Osteocyte (in vitro differentiated cells): ENCODE results near the gene BANP. TPM values are rescaled to one million over a fixed set of nuclear protein-coding genes. Genes with fewer than 3 reads are reported as not detected.
A peak's percentile ranks its signal among the peaks of the same experiment; 100 is the strongest.
"Not testable (repeated sequence)": the region's sequence is repeated elsewhere in the genome, so short reads cannot be mapped to it uniquely, and the experiment has no call there.

ENCODE experiments used
- DNase-seq: peaks from one replicate; pipeline ENCODE4 v3.0.0; 2021; ENCODE audit warnings: mixed read lengths; ENCODE audit not compliant: unreplicated experiment; ENCODE audit errors: extremely low spot score
- H3K27ac Mint-ChIP-seq: one replicate; pipeline ENCODE4 v1.8.0; 2021; ENCODE audit warnings: mild to moderate bottlenecking, mixed read lengths; ENCODE audit not compliant: unreplicated experiment
- H3K27me3 Mint-ChIP-seq: one replicate; pipeline ENCODE4 v1.8.0; 2021; ENCODE audit warnings: mixed read lengths; ENCODE audit not compliant: unreplicated experiment
- H3K36me3 Mint-ChIP-seq: one replicate; pipeline ENCODE4 v1.8.0; 2021; ENCODE audit warnings: mixed read lengths; ENCODE audit not compliant: unreplicated experiment
- H3K4me1 Mint-ChIP-seq: one replicate; pipeline ENCODE4 v1.8.0; 2021; ENCODE audit warnings: mixed read lengths; ENCODE audit not compliant: unreplicated experiment
- H3K4me3 Mint-ChIP-seq: one replicate; pipeline ENCODE4 v1.8.0; 2021; ENCODE audit warnings: mild to moderate bottlenecking, moderate library complexity, mixed read lengths; ENCODE audit not compliant: unreplicated experiment
- H3K9me3 Mint-ChIP-seq: one replicate; pipeline ENCODE4 v1.8.0; 2021; ENCODE audit warnings: mixed read lengths; ENCODE audit not compliant: unreplicated experiment
- long read RNA-seq: library from polyadenylated mRNA; unstranded; transcript quantifications from one replicate; pipeline ENCODE4 v2.0.0, GENCODE V29; 2021
- total RNA-seq: library from RNA; stranded (reverse); gene quantifications from 2 replicates; pipeline ENCODE4 v1.2.1, GENCODE V29; 2021
- TF ChIP-seq, protein P1 (sequence below): fragments of 200-600 bp; sonication (generic); IDR thresholded peaks from 2 replicates; pipeline ENCODE4 v1.5.0; 2021; ENCODE audit warnings: antibody characterized with exemption, mild to moderate bottlenecking, moderate library complexity

BANP gene, protein sequence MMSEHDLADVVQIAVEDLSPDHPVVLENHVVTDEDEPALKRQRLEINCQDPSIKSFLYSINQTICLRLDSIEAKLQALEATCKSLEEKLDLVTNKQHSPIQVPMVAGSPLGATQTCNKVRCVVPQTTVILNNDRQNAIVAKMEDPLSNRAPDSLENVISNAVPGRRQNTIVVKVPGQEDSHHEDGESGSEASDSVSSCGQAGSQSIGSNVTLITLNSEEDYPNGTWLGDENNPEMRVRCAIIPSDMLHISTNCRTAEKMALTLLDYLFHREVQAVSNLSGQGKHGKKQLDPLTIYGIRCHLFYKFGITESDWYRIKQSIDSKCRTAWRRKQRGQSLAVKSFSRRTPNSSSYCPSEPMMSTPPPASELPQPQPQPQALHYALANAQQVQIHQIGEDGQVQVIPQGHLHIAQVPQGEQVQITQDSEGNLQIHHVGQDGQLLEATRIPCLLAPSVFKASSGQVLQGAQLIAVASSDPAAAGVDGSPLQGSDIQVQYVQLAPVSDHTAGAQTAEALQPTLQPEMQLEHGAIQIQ
- 19.5 and 20.5 TPM in 2 replicates for total RNA-seq
- long read RNA-seq, partial matches to known transcripts: 4 of 38 reads
- long read RNA-seq, other reads (novel, unspliced or antisense): 26 of 38 reads

DNA sequence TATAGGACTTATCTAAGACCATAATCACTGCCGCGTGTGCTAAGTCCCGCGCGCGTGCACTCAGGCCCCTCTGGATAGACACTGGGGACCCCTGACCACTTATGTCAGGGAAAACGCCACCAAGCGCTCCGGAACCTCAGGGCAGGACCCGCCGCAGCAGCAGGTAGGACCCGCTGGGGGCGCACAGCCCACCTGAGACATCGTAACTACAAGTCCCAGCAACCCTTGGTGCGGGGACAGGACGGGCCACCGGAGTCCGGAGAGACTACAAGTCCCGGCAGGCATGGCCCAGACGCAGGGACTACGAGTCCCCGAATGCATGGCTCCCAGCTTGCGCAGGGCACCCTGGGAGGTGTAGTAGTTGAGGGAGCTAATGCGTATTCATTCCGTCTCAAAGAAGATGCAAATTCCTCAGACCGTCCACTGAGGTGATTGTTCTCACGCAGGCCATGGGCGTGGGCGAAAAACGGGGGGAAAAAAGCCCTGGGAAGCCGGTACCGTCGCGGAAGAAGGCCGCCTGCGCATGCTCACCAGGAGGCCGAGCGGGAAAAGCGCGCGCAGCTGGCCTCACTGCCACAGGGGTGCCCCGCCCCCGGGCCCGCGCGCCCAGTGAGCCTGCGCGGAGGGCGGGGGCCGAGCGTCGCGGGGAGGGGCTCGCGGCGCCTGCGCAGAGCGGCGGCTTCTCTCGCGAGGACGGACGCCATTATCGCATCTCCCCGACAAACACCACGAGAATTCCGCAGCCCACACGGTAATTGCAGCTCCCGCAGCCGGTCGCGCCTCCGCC, at the start of gene BANP:
Gene BANP (plus strand): TSS at position 670 of the 787 bp plus-strand sequence. CDS start 23,682 bp downstream, outside the sequence.
- no peaks in the 10 kb centered on the region for H3K27me3 Mint-ChIP-seq
- H3K4me1 Mint-ChIP-seq: peaks cover 30% of the 10 kb centered on the region
- no peaks in the 10 kb centered on the region for H3K9me3 Mint-ChIP-seq
- peaks cover 4% of the 10 kb centered on the region for H3K36me3 Mint-ChIP-seq
- peak within 1 kb of the TSS; percentile 94 for H3K4me3 Mint-ChIP-seq
- DNase-seq: peak; percentile 99
- TF ChIP-seq, protein P1, sequence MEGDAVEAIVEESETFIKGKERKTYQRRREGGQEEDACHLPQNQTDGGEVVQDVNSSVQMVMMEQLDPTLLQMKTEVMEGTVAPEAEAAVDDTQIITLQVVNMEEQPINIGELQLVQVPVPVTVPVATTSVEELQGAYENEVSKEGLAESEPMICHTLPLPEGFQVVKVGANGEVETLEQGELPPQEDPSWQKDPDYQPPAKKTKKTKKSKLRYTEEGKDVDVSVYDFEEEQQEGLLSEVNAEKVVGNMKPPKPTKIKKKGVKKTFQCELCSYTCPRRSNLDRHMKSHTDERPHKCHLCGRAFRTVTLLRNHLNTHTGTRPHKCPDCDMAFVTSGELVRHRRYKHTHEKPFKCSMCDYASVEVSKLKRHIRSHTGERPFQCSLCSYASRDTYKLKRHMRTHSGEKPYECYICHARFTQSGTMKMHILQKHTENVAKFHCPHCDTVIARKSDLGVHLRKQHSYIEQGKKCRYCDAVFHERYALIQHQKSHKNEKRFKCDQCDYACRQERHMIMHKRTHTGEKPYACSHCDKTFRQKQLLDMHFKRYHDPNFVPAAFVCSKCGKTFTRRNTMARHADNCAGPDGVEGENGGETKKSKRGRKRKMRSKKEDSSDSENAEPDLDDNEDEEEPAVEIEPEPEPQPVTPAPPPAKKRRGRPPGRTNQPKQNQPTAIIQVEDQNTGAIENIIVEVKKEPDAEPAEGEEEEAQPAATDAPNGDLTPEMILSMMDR: peak; percentile 37
- H3K27ac Mint-ChIP-seq: peak within 1 kb of the TSS; percentile 97

DNA sequence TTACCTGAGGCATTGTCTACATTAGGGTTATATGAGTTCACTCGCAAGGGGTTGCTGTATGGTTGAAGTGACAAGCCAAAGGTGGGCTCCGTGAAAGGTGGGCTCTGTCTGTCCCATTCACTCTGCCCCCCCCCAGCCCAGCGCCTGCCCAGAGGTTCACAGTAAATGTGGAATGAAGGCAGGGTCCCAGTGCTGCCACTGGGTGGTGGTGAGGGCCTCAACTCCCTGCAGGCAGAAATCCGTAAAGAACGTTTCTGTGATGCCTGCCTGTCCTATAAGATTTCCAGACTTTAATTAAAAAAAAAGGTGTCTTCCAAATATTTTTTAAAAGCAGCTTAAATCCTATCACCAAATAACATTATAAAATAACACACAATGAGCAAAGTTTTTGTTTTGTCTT, 46.3 kb upstream of the BANP start:
- not testable (repeated sequence) for DNase-seq, H3K4me1 Mint-ChIP-seq, H3K9me3 Mint-ChIP-seq, H3K4me3 Mint-ChIP-seq, H3K27me3 Mint-ChIP-seq, H3K36me3 Mint-ChIP-seq, H3K27ac Mint-ChIP-seq

DNA sequence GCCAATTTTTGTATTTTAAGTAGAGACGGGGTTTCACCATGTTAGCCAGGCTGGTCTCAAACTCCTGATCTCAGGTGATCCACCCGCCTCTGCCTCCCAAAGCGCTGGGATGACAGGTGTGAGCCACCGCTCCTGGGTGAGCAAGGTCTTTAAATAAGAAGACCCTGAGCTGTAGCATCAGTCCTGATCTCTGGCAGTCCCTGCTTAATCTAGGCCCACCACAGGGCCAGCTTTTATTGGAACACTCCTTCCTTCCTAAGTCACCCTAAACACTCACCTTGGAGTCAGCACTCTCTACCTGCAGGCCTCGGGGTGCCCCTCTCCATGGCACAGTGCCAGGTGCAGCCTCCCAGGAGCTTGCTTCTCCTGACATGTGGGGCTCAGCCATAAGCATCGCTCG, 45.7 kb upstream of the BANP start:
- not testable (repeated sequence) for H3K36me3 Mint-ChIP-seq, DNase-seq, H3K27me3 Mint-ChIP-seq, H3K4me3 Mint-ChIP-seq, H3K27ac Mint-ChIP-seq, H3K4me1 Mint-ChIP-seq, H3K9me3 Mint-ChIP-seq

DNA sequence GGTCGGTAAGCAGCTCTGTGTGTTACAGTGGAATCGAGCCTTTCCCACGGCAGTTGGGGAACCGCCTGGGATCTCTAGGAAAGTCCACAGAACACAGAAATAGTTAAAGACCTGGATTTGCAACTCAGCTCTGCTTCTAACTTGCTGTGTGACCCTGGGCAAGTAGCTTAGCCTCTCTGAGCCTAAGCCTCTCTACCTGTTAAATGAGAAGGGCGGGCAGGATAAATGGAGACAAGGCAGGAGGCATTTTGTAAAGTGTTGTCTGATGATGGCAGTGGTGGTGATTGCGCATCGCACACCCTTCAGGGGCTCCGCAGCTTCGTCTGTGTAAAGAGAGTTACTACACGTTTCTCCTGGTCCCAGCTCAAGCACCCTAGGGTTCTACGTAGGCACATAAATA, 43.1 kb upstream of the BANP start:
- not testable (repeated sequence) for H3K4me3 Mint-ChIP-seq, H3K27ac Mint-ChIP-seq, DNase-seq, H3K36me3 Mint-ChIP-seq, H3K4me1 Mint-ChIP-seq, H3K27me3 Mint-ChIP-seq, H3K9me3 Mint-ChIP-seq

DNA sequence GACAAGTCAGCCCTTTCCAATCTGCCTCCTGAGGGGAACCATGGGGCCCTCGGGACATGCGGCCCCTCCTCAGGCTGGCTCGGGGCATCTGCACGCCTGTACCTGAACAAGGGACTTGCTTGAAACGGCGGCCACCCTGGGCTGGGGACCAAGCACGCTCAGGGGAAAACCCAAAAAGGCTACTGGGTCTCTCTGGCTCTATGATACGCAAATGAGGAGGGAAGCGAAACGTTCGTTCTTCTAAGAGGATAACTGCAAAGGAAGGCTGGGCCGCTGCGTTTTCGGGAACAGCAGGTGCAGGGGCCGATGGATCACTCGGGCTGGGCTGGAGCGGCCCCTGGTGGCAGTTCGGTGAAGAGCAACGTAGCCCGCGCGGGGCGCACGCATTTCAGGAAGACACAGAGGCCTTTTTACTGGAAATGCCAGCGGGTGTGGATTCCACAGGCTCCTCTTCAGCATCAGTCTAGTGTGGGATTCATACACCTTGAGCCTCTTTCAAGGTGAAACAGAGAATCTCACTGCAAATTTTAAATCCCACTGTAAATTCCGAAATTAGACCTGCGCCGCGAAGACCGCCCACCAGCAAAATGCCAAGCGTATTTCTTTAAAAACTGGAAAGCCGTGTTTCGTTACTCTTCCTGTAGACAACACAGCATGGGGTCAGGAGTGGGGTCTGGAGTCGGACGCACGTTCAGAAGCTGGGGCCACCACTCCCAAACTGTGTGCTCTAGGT, 41.9 kb upstream of the BANP start:
- not testable (repeated sequence) for H3K4me3 Mint-ChIP-seq, H3K4me1 Mint-ChIP-seq, H3K9me3 Mint-ChIP-seq, H3K27ac Mint-ChIP-seq, H3K36me3 Mint-ChIP-seq
- TF ChIP-seq, protein P1: peak; percentile 94
- peaks cover 21% of the 10 kb centered on the region for H3K27me3 Mint-ChIP-seq
- DNase-seq: peak; percentile 94

DNA sequence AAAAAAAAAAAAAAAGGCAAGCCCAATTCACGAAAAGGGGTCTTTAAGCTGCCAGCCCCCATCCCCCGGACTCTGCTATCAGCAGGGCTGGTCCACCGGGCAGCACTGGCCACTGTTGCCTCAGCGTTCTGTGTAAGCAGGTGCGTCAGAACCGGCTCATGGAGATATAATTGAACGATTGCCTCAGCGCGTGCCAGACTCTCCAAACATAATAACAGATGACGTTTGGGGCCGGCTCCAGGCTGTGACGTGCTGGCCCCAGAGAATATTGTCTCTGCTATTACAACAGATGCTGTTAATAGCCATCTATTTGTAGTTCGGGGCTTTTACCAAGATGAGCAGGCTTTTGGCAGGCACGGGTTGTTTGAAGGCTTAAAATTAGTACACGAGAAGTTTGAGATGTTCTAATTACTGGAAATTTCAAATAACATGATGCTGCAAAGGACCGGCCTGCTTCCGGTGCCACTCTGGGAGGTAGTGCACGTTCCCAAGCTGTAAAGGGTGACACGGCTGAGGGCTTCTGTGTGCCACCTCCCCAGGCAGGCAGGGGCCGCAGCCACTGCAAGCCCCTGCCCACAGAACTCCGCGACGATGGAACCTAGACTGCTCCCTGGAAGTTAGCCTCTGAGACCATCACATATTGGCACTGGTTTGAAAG, 40.0 kb upstream of the BANP start:
- not testable (repeated sequence) for DNase-seq, H3K27ac Mint-ChIP-seq, H3K4me1 Mint-ChIP-seq, H3K9me3 Mint-ChIP-seq, H3K4me3 Mint-ChIP-seq, H3K36me3 Mint-ChIP-seq
- peaks cover 29% of the 10 kb centered on the region for H3K27me3 Mint-ChIP-seq

DNA sequence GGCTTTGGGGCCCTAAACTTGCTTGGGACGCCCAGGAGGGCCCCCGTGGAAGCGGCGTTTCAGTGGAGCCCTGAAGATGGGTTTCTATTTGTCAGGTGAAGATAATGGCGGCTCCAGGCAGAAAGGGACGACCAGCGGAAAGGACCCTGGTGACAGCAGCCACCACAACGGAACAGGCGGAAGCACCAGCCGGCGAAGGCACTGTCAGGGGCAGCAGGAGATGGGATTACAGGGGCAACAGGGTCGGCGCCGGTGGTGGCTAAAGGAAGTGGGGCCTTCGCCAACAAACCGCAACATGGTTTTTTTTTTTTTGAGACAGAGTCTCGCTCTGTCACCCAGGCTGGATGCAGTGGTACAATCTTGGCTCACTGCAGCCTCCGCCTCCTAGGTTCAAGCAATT, 38.5 kb upstream of the BANP start:
- H3K27ac Mint-ChIP-seq, DNase-seq, H3K9me3 Mint-ChIP-seq, H3K4me1 Mint-ChIP-seq, H3K4me3 Mint-ChIP-seq, H3K36me3 Mint-ChIP-seq: not testable (repeated sequence)
- peaks cover 29% of the 10 kb centered on the region for H3K27me3 Mint-ChIP-seq

DNA sequence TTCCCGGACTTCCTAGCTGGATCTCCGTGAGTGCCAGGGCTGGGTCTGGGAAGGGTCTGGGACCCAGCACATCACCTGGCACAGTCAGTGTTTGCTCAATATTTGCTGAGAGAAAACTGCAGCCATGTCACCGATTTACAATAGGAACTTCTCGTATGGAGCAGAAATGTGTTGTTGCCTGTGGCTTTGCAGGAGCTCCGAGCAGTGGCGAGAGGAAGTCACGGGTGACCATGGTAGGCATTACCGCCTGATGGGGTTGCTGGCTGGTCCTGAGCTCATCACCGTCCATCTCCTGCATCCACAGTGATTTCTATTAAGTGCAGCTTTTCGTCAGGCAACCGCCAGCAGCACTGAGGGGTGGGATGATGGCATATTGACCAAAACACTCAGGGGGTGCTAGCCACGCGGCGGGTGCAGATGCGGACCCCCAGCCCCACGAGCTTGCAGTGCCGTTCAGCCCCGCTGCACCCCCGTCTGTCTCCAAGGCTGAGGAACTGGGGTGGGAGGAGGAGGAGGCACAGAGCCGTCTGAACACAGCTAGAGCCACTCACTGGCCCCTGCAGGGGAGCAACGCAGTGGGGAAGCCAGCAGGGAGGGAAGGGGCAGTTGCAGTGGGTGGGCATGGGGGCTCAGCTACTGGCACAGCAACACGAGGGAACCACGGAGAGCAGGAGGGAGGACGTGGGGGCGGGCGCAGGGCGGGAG, 37.1 kb upstream of the BANP start:
- H3K4me3 Mint-ChIP-seq, DNase-seq, H3K36me3 Mint-ChIP-seq, H3K27ac Mint-ChIP-seq, H3K4me1 Mint-ChIP-seq, H3K9me3 Mint-ChIP-seq: not testable (repeated sequence)
- peaks cover 34% of the 10 kb centered on the region for H3K27me3 Mint-ChIP-seq
